H1 (cell line): ENCODE results near the gene PLEKHA4. TPM values are rescaled to one million over a fixed set of nuclear protein-coding genes. Genes with fewer than 3 reads are reported as not detected.

Source experiments
- BACH1 ChIP-seq: IDR thresholded peaks from 2 replicates; pipeline ENCODE4 v1.6.1; 2012; ENCODE audit warnings: low read length, improper control_type of control experiment
- BRCA1 ChIP-seq: IDR thresholded peaks from 2 replicates; pipeline ENCODE4 v1.6.1; 2012; ENCODE audit warnings: low read depth, low read length, improper control_type of control experiment
- EZH2 ChIP-seq: fragments of 200-600 bp; sonication (generic); IDR thresholded peaks from 2 replicates; pipeline ENCODE4 v1.7.1; 2012; ENCODE audit warnings: low read depth, mild to moderate bottlenecking, moderate library complexity, low read length, inconsistent platforms; ENCODE audit not compliant: severe bottlenecking
- GABPA ChIP-seq: IDR thresholded peaks from 2 replicates; pipeline ENCODE4 v1.6.1; 2011; ENCODE audit warnings: mild to moderate bottlenecking, low read length, moderate library complexity, borderline replicate concordance; ENCODE audit not compliant: insufficient read depth
- POLR2AphosphoS5 ChIP-seq: IDR thresholded peaks from 2 replicates; pipeline ENCODE4 v1.6.1; 2011; ENCODE audit warnings: low read depth, low read length
- SAP30 ChIP-seq: fragments of 300-600 bp; sonication (generic); IDR thresholded peaks from 2 replicates; pipeline ENCODE4 v1.7.1; 2012; ENCODE audit warnings: low read length, moderate library complexity, mild to moderate bottlenecking, inconsistent platforms; ENCODE audit not compliant: insufficient read depth, insufficient replicate concordance
- TEAD4 ChIP-seq: IDR thresholded peaks from 2 replicates; pipeline ENCODE4 v1.6.1; 2012; ENCODE audit warnings: low read depth, low read length, inconsistent platforms, mixed read lengths
- polyA plus RNA-seq, 7 experiments: library from polyadenylated mRNA; depleted of rRNA in 3 of 7; stranded (reverse) in 5 of 7; unstranded in 2 of 7; fragments of >200 nt in 5 of 7; fragments of 200-250 nt in 2 of 7; gene quantifications; 1 replicate in 5 of 7; 2 replicates in 1 of 7; 4 replicates in 1 of 7; pipeline versions ENCODE4 v1.2.1 to v1.2.3, GENCODE V29; 2011 to 2013; ENCODE audit warnings: missing spikeins in 2 of 7, mixed read lengths in 2 of 7
- total RNA-seq: library from RNA; stranded (reverse); fragmentation: NEBNext Ultra II Directional; extraction: Animal tissue kit (Norgen Biotek cat#: 25700); gene quantifications from 2 replicates; pipeline ENCODE4 v1.2.1, GENCODE V29; 2021
- TF ChIP-seq, protein P1 (sequence below): fragments of 300-600 bp; sonication (generic); IDR thresholded peaks from 2 replicates; pipeline ENCODE4 v1.7.1; 2012; ENCODE audit warnings: low read length, moderate library complexity, mild to moderate bottlenecking, inconsistent platforms; ENCODE audit not compliant: insufficient replicate concordance
- TF ChIP-seq, protein P2 (sequence below): IDR thresholded peaks from 2 replicates; pipeline ENCODE4 v1.6.1; 2012; ENCODE audit warnings: inconsistent platforms

The PLEKHA4 gene
- total and polyA plus RNA-seq, 2 of the 8 experiments (the other 6 are each of a cell fraction or from before 2014, with no cell fraction given): 8.2 to 18.0 TPM

GRCh38 chr19:48837051-48837524 lies 31.3 kb downstream of the PLEKHA4 start (continued):
- no peak for TF ChIP-seq SAP30
- TF ChIP-seq TEAD4: no peak
- TF ChIP-seq, protein P1, sequence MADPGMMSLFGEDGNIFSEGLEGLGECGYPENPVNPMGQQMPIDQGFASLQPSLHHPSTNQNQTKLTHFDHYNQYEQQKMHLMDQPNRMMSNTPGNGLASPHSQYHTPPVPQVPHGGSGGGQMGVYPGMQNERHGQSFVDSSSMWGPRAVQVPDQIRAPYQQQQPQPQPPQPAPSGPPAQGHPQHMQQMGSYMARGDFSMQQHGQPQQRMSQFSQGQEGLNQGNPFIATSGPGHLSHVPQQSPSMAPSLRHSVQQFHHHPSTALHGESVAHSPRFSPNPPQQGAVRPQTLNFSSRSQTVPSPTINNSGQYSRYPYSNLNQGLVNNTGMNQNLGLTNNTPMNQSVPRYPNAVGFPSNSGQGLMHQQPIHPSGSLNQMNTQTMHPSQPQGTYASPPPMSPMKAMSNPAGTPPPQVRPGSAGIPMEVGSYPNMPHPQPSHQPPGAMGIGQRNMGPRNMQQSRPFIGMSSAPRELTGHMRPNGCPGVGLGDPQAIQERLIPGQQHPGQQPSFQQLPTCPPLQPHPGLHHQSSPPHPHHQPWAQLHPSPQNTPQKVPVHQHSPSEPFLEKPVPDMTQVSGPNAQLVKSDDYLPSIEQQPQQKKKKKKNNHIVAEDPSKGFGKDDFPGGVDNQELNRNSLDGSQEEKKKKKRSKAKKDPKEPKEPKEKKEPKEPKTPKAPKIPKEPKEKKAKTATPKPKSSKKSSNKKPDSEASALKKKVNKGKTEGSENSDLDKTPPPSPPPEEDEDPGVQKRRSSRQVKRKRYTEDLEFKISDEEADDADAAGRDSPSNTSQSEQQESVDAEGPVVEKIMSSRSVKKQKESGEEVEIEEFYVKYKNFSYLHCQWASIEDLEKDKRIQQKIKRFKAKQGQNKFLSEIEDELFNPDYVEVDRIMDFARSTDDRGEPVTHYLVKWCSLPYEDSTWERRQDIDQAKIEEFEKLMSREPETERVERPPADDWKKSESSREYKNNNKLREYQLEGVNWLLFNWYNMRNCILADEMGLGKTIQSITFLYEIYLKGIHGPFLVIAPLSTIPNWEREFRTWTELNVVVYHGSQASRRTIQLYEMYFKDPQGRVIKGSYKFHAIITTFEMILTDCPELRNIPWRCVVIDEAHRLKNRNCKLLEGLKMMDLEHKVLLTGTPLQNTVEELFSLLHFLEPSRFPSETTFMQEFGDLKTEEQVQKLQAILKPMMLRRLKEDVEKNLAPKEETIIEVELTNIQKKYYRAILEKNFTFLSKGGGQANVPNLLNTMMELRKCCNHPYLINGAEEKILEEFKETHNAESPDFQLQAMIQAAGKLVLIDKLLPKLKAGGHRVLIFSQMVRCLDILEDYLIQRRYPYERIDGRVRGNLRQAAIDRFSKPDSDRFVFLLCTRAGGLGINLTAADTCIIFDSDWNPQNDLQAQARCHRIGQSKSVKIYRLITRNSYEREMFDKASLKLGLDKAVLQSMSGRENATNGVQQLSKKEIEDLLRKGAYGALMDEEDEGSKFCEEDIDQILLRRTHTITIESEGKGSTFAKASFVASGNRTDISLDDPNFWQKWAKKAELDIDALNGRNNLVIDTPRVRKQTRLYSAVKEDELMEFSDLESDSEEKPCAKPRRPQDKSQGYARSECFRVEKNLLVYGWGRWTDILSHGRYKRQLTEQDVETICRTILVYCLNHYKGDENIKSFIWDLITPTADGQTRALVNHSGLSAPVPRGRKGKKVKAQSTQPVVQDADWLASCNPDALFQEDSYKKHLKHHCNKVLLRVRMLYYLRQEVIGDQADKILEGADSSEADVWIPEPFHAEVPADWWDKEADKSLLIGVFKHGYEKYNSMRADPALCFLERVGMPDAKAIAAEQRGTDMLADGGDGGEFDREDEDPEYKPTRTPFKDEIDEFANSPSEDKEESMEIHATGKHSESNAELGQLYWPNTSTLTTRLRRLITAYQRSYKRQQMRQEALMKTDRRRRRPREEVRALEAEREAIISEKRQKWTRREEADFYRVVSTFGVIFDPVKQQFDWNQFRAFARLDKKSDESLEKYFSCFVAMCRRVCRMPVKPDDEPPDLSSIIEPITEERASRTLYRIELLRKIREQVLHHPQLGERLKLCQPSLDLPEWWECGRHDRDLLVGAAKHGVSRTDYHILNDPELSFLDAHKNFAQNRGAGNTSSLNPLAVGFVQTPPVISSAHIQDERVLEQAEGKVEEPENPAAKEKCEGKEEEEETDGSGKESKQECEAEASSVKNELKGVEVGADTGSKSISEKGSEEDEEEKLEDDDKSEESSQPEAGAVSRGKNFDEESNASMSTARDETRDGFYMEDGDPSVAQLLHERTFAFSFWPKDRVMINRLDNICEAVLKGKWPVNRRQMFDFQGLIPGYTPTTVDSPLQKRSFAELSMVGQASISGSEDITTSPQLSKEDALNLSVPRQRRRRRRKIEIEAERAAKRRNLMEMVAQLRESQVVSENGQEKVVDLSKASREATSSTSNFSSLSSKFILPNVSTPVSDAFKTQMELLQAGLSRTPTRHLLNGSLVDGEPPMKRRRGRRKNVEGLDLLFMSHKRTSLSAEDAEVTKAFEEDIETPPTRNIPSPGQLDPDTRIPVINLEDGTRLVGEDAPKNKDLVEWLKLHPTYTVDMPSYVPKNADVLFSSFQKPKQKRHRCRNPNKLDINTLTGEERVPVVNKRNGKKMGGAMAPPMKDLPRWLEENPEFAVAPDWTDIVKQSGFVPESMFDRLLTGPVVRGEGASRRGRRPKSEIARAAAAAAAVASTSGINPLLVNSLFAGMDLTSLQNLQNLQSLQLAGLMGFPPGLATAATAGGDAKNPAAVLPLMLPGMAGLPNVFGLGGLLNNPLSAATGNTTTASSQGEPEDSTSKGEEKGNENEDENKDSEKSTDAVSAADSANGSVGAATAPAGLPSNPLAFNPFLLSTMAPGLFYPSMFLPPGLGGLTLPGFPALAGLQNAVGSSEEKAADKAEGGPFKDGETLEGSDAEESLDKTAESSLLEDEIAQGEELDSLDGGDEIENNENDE: no peak
- TF ChIP-seq GABPA: no peak
- TF ChIP-seq, protein P2, sequence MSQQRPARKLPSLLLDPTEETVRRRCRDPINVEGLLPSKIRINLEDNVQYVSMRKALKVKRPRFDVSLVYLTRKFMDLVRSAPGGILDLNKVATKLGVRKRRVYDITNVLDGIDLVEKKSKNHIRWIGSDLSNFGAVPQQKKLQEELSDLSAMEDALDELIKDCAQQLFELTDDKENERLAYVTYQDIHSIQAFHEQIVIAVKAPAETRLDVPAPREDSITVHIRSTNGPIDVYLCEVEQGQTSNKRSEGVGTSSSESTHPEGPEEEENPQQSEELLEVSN: 0 out of 2 replicates have a peak, but pooled peaks have one; percentile 17
- no peak for TF ChIP-seq BRCA1
- TF ChIP-seq EZH2: no peak
- no peak; the same call in 1 of the 2 replicates for TF ChIP-seq POLR2AphosphoS5
- TF ChIP-seq BACH1: peak; percentile 71
